ENCODE data around the gene PJVK.

PJVK gene

DNA sequence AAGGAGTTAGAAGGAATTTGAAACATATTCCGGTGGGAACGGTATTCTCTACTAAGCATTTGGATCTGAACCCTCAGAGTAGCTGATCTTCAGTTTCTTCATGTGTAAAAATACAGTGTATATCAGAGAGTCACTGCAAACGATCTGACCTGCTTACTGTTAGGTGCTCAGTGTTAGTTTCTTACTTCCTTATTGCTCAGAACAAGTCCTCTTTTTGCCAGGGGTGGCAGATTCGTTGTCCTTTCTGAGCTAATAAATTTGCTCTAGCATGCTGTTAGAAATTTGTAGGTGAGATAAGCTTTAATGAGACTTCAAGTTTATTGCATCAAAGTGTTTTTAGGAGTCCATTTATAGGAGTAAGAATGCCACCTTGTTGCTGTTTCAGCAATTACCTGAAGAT lies 44.9 kb downstream of the PJVK start:
- ChIA-PET POLR2A (no interaction called here), CTCF (no interaction called here)
- no peak for DNase-seq (ENCODE audit: low read depth, low spot score)
- no peak for TF ChIP-seq CTCF (IDR thresholded peaks at IDR 0.05; ENCODE audit: insufficient read depth, low read length, missing control alignments)
- H3K4me3 ChIP-seq (ENCODE audit: low read depth, low read length), result no peak overlapping the region

GRCh38 chr2:178498137-178498536 lies 47.0 kb downstream of the PJVK start:
- TF ChIP-seq CTCF (IDR thresholded peaks at IDR 0.05; ENCODE audit: insufficient read depth, low read length, missing control alignments), result no peak
- no peak for DNase-seq (ENCODE audit: low read depth, low spot score)
- ChIA-PET POLR2A (no interaction called here), CTCF (no interaction called here)
- no peak overlapping the region for H3K4me3 ChIP-seq (ENCODE audit: low read depth, low read length)

- ChIA-PET POLR2A (no interaction called here), CTCF (no interaction called here)
- TF ChIP-seq CTCF (IDR thresholded peaks at IDR 0.05; ENCODE audit: insufficient read depth, low read length, missing control alignments), result no peak
- no peak for DNase-seq (ENCODE audit: low read depth, low spot score)
- no peak overlapping the region for H3K4me3 ChIP-seq (ENCODE audit: low read depth, low read length)
These were observed 48.5 kb downstream of the PJVK start for GRCh38 chr2:178499640-178500039.

DNA sequence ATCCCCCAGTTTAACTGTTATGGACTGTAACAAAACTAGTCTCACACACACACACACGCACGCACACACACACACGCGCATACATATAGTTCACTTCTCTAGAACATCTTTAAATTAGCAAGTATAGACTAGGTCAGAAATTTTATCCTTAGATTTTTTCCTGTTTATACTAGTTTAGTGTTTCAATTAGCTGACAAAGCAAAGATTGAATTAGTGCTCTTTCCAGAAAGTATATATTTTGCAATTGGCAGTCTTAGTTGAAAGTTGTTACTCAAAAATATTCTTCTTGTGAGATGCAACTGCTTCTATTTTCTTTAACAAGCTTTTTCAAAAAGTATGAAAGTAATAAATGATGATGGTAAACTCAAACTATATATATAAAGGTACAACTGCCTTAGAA lies 51.6 kb downstream of the PJVK start:
- POLR2A ChIA-PET, result no interaction called here
- no peak overlapping the region for H3K4me3 ChIP-seq (ENCODE audit: low read depth, low read length)
- TF ChIP-seq CTCF (IDR thresholded peaks at IDR 0.05; ENCODE audit: insufficient read depth, low read length, missing control alignments), result no peak
- DNase-seq (ENCODE audit: low read depth, low spot score), result no peak
- CTCF ChIA-PET, result no interaction called here

GRCh38 chr2:178506101-178506500 lies 54.9 kb downstream of the PJVK start:
- no peak for DNase-seq (ENCODE audit: low read depth, low spot score)
- no peak overlapping the region for H3K4me3 ChIP-seq (ENCODE audit: low read depth, low read length)
- CTCF ChIA-PET, result no interaction called here
- POLR2A ChIA-PET, result no interaction called here
- TF ChIP-seq CTCF (IDR thresholded peaks at IDR 0.05; ENCODE audit: insufficient read depth, low read length, missing control alignments), result no peak

- no peak for TF ChIP-seq CTCF (IDR thresholded peaks at IDR 0.05; ENCODE audit: insufficient read depth, low read length, missing control alignments)
- ChIA-PET CTCF (no interaction called here), POLR2A (no interaction called here)
- H3K4me3 ChIP-seq (ENCODE audit: low read depth, low read length), result no peak overlapping the region
- DNase-seq (ENCODE audit: low read depth, low spot score), result no peak
These were observed 55.3 kb downstream of the PJVK start for GRCh38 chr2:178506524-178506923.

Measured in AG04449 (cell line).